ENCODE results near the gene TFCP2.

Gene TFCP2

DNA sequence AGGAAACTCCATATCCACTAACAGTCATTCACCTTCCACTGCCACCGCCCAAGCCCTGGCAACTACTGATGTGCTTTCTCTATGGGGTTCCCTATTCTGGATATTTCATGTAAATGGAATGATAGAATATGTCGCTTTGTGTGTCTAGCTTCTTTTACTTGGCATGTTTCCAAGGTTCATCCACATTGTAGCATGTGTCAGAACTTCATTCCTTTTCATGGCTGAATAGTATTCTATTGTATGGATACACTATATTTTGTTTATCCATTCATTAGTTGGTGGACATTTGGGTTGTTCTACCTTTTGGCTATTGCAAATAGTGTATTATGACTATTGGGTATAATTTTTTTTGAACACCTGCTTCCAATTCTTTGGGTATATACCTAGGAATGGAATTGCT lies 36.3 kb upstream of the TFCP2 start:
- TF ChIP-seq, protein P1, sequence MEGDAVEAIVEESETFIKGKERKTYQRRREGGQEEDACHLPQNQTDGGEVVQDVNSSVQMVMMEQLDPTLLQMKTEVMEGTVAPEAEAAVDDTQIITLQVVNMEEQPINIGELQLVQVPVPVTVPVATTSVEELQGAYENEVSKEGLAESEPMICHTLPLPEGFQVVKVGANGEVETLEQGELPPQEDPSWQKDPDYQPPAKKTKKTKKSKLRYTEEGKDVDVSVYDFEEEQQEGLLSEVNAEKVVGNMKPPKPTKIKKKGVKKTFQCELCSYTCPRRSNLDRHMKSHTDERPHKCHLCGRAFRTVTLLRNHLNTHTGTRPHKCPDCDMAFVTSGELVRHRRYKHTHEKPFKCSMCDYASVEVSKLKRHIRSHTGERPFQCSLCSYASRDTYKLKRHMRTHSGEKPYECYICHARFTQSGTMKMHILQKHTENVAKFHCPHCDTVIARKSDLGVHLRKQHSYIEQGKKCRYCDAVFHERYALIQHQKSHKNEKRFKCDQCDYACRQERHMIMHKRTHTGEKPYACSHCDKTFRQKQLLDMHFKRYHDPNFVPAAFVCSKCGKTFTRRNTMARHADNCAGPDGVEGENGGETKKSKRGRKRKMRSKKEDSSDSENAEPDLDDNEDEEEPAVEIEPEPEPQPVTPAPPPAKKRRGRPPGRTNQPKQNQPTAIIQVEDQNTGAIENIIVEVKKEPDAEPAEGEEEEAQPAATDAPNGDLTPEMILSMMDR (IDR thresholded peaks at IDR 0.05; ENCODE audit: control extremely low read depth, extremely low read depth, low read depth, missing control alignments) = no peak
- ChIA-PET CTCF (interaction anchor here (1.1 kb wide), 1 partner anchor 132 kb away, joined by 3 read pairs; no protein-coding TSS in a partner anchor), POLR2A (no interaction called here)
- DNase-seq (ENCODE audit: extremely low spot score) = no peak

DNA sequence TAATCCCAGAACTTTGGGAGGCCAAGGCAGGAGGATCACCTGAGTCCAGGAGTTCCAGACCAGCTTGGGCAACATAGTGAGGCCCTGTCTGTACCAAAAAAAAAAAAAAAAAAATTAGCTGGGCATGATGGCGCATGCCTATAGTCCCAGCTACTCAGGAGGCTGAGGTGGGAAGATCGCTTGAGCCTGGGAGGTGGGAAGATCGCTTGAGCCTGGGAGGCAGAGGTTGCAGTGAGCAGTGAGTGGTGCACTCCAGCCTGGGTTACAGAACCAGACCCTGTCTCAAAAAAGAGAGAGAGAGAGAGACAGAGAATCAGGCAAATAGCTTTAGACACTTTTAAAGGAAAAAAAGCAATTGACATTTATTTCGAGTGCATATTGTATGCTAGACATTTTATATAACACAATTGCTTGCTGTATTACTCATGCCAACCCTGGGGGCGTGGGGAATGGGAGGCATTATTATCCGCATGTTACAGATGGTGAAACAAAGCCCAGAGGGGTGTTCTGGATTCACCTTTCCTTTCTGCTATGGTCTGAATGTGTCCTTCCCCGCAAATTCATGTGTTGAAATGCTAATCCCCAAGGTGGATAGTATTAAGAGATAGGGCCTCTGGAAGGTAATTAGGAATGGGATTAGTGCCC lies 35.2 kb upstream of the TFCP2 start:
- DNase-seq (ENCODE audit: extremely low spot score) = no peak
- TF ChIP-seq, protein P1 (IDR thresholded peaks at IDR 0.05; ENCODE audit: control extremely low read depth, extremely low read depth, low read depth, missing control alignments) = no peak
- ChIA-PET POLR2A (no interaction called here), CTCF (interaction anchor here (0.9 to 1.5 kb wide), 2 partner anchors 10 to 12 kb away, joined by 3 to 4 read pairs; partner anchors contain the start of gene POU6F1)

DNA sequence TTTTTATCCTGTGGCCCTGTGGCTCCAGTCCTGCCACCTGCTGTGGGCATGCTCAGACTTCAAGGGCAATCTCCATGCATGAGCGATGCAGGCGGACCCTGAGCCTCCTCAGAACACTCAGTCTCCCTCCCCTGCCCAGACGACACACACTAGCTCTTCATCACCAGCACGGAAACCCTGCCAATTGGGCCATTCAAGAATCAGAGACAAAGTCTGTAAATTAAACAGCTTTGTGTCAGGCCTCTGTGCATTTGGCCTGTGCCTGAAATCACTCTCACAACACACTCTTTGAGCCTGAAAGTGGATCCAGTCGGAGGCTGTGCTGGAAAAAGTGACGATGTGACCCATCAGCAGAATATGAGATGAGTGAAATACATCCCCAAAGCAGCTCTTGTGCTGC lies 32.4 kb upstream of the TFCP2 start:
- POLR2A ChIA-PET = interaction anchor here (0.7 kb wide), 1 partner anchor 10 kb away, joined by 8 read pairs; no protein-coding TSS in a partner anchor
- TF ChIP-seq, protein P1 (IDR thresholded peaks at IDR 0.05; ENCODE audit: control extremely low read depth, extremely low read depth, low read depth, missing control alignments) = no peak
- CTCF ChIA-PET = interaction anchor here (1.2 to 2.5 kb wide), 4 partner anchors 11 to 29 kb away, joined by 3 to 11 read pairs (median 4); partner anchors contain the start of gene POU6F1
- no peak for DNase-seq (ENCODE audit: extremely low spot score)

GRCh38 chr12:51202718-51203117 lies 29.8 kb upstream of the TFCP2 start:
- CTCF ChIA-PET = interaction anchor here (2.5 kb wide), 1 partner anchor 13 kb away, joined by 11 read pairs; no protein-coding TSS in a partner anchor
- POLR2A ChIA-PET = no interaction called here
- no peak for DNase-seq (ENCODE audit: extremely low spot score)
- TF ChIP-seq, protein P1 (IDR thresholded peaks at IDR 0.05; ENCODE audit: control extremely low read depth, extremely low read depth, low read depth, missing control alignments) = no peak

DNA sequence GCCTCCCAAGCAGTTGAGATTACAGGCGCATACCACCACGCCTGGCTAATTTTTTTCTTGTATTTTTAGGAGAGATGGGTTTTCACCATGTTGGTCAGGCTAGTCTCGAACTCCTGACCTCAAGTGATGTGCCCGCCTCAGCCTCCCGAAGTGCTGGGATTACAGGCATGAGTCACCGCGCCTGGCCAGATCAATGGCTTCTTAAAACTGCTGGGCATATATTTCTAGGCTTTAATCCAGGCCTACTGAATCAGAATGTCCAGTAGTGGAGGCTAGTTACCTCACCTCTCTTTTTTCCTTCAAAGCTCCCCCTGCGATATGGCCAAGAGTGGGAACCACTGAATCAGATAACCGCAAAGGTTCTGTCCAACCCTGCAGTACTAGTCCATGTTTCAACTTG lies 27.9 kb upstream of the TFCP2 start:
- TF ChIP-seq, protein P1 (IDR thresholded peaks at IDR 0.05; ENCODE audit: control extremely low read depth, extremely low read depth, low read depth, missing control alignments) = no peak
- CTCF ChIA-PET = interaction anchor here (1.2 kb wide), 1 partner anchor 17 kb away, joined by 4 read pairs; the partner anchor contains the start of gene POU6F1
- DNase-seq (ENCODE audit: extremely low spot score) = no peak
- POLR2A ChIA-PET = no interaction called here

GRCh38 chr12:51200156-51200555 lies 27.2 kb upstream of the TFCP2 start:
- no peak for DNase-seq (ENCODE audit: extremely low spot score)
- POLR2A ChIA-PET = no interaction called here
- CTCF ChIA-PET = interaction anchor here (1.2 kb wide), 1 partner anchor 18 kb away, joined by 4 read pairs; the partner anchor contains the start of gene POU6F1
- TF ChIP-seq, protein P1 (IDR thresholded peaks at IDR 0.05; ENCODE audit: control extremely low read depth, extremely low read depth, low read depth, missing control alignments) = no peak
